T1000 (cell line): ENCODE measurements around the gene ELMO1.

ENCODE experiments used
- DNase-seq: peaks from one replicate; lab custom pipeline; 2025; ENCODE audit warnings: mixed read lengths; lab: John Stamatoyannopoulos, UW

ELMO1 gene

GRCh38 chr7:37216156-37216852 lies 232.4 kb downstream of the ELMO1 start:
- no peak for DNase-seq

DNA sequence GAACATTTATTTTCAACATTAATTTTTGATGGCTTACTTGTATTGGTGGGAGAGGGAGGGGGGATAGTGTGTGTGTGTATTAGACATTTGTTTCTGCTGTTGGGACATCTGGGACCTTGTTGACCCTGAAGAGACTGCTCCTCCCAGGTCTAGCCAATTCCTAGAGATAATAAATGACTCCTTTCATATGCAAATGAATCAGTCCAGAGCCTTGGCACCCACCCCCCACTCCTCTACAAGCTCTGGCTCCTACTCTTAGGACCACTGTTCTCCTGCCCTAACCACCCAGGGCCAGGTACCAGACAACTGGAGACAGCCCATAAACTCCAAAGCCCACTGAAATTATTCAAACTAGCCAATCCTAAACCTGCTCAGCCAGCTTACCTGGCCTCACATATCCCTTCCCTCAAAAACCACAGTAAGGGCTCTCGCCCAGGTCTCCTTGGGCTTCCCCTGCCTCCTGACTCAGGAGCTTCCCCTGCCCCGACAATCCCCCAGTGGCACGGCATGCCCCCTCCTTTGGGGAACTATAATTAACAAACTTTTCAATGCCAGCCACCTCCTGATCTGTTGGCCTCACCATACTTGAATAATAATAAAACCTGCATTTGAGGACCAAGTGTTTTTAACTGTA lies 233.3 kb downstream of the ELMO1 start:
- no peak for DNase-seq

DNA sequence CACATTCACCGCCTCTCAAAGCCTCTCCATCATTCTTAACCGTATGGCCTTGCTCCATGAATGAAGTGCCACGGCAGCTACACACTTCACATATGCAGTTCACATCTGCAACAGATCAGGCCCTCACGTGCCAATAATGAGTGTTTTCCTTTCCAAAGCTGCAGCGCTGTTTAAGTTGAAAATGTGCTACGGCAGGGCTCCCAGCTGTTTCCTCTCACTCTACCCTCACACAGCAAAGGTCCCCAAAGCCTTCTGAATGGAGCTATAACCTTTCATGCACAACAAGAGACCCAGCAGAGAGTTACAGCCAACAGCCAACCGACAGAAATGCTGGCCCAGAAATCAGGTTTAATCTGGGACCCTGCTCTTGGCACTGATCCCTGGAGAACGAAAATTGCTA lies 236.1 kb downstream of the ELMO1 start:
- DNase-seq, result no peak

- no peak for DNase-seq
Measured at GRCh38 chr7:37212051-37212450, 236.6 kb downstream of the ELMO1 start.

GRCh38 chr7:37211097-37211880 lies 237.4 kb downstream of the ELMO1 start:
- DNase-seq, result peak; percentile 15

- no peak for DNase-seq
Measured at GRCh38 chr7:37209195-37209594, 239.5 kb downstream of the ELMO1 start.

- DNase-seq, result no peak
Measured at GRCh38 chr7:37208528-37208927, 240.1 kb downstream of the ELMO1 start.

DNA sequence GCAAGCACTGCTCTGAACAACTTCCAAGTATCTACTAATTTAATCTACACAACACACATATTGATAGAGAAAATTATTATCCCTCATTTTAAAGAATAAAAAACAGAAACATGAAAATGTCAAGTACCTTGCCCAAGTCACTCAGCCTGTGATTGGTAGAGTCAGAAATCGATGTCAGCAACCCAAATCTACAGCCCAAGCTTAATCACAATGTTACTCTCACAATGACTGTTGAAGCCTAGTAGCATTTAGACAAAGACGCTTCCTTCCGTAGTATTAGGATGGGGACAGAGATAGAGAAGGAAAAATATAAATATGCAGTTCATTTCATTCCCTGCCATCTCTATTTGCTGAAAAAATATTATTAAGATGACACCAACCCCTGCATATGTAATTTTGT lies 242.5 kb downstream of the ELMO1 start:
- no peak for DNase-seq

DNA sequence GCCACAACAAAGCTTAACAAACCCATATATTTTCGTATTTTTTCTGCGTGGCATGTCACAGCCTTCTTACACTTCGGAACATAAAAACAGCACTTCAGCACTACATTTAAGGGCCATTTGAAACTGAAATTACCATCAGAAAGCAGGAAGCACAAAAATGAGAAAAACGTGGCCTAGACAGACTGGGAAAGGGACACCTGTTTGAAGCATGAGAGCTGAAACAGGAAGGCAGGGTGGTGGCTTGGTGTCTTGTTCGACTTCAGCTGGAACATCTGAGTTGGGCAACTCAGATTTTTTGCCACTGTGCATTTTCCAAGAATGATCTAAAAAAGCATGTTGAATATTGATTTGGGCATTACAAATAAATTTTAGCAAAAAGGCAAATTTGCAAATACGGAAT lies 243.2 kb downstream of the ELMO1 start:
- no peak for DNase-seq

- DNase-seq, result no peak
Measured at GRCh38 chr7:37201876-37202198, 246.8 kb downstream of the ELMO1 start.

DNA sequence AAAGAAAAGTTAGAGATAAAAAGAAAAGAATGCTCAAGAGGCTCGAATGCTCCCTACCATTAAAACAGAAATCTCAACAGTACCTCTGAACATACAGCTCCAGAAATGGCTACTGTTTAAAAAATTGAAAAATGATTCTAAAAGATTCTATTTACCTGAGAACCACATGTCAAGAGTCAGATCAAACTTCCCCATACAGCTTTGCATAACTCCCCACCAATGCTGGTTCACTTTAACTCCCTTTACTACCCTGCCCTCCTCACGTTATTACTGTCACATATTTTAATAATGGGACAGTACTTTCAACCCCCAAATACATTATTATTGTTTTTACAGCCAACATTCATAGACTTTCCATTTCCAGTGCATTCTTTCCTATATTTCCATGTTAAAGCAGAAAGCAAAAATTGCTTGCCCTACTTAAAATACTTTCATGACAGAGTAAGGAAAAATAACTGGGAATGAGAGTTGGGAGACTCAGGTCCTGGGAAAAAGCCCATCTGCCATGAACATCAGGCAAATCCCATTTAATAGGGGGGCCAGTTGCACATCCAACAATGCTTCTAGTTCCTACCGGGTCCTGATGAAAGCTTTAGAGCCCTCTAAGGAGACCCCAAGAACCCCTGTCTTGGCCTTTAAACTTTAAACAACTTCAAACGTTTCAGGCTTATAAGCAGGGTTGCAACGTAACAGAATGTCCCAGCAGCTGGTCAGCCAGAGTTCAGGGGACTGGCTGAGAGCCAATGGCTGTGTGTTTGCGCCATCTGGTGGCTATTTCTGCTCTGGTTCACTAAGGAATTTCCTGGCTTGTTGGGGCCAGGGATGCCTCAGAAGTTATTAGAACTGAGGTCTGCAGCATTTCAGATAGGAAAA lies 247.4 kb downstream of the ELMO1 start:
- peak; percentile 62 for DNase-seq

DNA sequence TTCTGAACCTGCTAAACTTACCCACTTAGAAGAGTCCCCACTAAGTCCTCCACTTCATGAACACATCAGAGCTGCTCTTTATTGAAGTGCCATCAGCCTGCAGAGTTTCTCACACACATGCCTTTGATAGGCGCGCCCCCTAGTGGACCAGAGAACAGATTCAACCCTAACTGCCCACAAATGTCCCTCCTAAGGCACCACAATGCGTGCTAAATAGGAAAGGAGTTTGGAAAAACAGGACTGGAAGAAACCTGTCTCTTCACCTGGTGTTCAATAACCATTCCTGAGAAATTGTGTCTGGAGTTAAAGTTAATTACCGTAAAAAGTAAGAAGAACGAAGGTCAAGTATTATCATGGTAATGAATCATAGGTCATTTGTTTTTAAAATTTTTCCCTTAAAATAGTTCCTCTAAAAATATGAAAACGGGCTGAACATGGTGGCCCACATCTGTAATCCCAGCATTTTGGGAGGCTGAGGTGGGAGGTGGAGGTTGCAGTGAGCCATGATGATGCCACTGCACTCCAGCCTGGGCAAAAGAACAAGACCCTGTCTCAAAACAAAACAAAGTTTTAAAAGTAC lies 249.7 kb downstream of the ELMO1 start:
- DNase-seq, result peak; percentile 24

- DNase-seq, result no peak
Measured at GRCh38 chr7:37198041-37198905, 250.4 kb downstream of the ELMO1 start.

- DNase-seq, result no peak
Measured at GRCh38 chr7:37197108-37197507, 251.6 kb downstream of the ELMO1 start.

- DNase-seq, result no peak
Measured at GRCh38 chr7:37196676-37197075, 252.0 kb downstream of the ELMO1 start.

GRCh38 chr7:37195388-37195787 lies 253.3 kb downstream of the ELMO1 start:
- DNase-seq, result no peak

- DNase-seq, result no peak
Measured at GRCh38 chr7:37194943-37195342, 253.7 kb downstream of the ELMO1 start.

DNA sequence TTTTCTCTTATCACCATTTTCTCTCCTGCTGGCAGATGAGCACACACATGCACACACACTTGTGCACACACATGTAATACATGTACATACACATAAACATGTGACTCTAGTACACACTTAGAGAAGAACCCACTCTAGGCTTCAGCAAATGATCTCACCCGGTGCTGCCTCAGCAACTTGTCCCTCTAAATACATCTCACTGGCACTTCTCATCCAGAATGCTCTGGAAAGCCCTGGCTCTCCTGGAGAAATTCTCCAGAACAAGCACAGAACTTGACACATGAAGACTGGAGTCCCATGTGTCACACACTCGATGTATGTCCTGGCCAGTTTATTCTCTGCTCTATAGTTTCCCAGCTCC lies 254.9 kb downstream of the ELMO1 start:
- DNase-seq, result no peak

- no peak for DNase-seq
Measured at GRCh38 chr7:37193087-37193774, 255.4 kb downstream of the ELMO1 start.

DNA sequence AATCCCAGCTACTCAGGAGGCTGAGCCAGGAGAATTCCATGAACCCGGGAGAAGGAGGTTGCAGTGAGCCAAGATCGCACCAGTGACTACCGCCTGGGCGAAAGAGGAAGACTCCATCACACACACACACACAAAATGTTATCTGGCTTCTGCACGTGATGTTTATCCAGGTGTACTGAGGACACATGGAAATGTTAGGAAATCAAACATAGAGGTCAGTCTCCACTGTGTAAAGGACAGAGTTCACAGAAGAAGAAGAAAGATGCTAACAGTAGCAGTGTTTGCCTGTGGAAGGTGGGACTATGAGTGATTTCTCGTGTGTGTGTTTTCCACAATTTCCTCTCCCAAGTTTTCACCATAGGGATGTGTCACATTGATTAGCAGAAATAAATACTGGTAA lies 256.9 kb downstream of the ELMO1 start:
- DNase-seq, result no peak
